Measurements from ENCODE around the gene ZNF678. TPM values are rescaled to one million over a fixed set of nuclear protein-coding genes. Genes with fewer than 3 reads are reported as not detected.

The ZNF678 gene
- total and polyA plus RNA-seq, 2 of the 8 experiments (the other 6 are each of a cell fraction or from before 2014, with no cell fraction given) = 6.9 to 28.3 TPM

DNA sequence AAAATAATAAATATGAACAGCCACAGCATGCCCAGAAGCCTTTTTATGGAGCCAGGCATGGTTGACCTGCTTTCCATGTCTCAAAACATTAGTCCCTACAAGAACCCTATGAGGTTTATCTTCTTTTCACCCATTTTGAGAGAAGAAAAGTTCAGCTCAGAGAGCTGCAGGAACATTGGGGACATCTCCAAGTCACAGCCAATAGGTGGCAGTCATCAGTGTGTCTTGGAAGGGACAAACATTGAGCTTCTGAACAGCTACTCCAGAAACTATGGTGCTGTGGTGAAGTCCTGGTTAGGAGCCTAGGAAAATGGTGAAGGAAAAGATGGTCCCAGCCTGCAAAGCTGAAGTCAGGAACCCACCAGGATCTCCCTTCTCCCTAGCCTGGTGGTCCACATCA is 98.1 kb downstream of the ZNF678 start:
- TF ChIP-seq RXRA (IDR thresholded peaks at IDR 0.05; ENCODE audit: insufficient read depth, low read depth, low read length) (no peak), RBBP5 (IDR thresholded peaks at IDR 0.05; ENCODE audit: borderline replicate concordance, low read depth, low read length) (no peak), ASH2L (IDR thresholded peaks at IDR 0.05; ENCODE audit: low read length) (no peak), SIX5 (IDR thresholded peaks at IDR 0.05; ENCODE audit: low read depth, low read length) (no peak), HDAC6 (IDR thresholded peaks at IDR 0.05; ENCODE audit: low read depth, low read length) (no peak), RAD21 (IDR thresholded peaks at IDR 0.05 in 1 of 2, conservative IDR thresholded peaks at IDR 0.05 in 1 of 2; ENCODE audit: low read depth in 2 of 2, low read length in 2 of 2) (peak in 1 of 2 experiments; percentile 30; a peak in 1 of 4 replicates), SIRT6 (IDR thresholded peaks at IDR 0.05; ENCODE audit: low read length) (no peak), CREB1 (IDR thresholded peaks at IDR 0.05) (no peak), SP2 (IDR thresholded peaks at IDR 0.05; ENCODE audit: low read length) (no peak)
- TF ChIP-seq, protein P1, sequence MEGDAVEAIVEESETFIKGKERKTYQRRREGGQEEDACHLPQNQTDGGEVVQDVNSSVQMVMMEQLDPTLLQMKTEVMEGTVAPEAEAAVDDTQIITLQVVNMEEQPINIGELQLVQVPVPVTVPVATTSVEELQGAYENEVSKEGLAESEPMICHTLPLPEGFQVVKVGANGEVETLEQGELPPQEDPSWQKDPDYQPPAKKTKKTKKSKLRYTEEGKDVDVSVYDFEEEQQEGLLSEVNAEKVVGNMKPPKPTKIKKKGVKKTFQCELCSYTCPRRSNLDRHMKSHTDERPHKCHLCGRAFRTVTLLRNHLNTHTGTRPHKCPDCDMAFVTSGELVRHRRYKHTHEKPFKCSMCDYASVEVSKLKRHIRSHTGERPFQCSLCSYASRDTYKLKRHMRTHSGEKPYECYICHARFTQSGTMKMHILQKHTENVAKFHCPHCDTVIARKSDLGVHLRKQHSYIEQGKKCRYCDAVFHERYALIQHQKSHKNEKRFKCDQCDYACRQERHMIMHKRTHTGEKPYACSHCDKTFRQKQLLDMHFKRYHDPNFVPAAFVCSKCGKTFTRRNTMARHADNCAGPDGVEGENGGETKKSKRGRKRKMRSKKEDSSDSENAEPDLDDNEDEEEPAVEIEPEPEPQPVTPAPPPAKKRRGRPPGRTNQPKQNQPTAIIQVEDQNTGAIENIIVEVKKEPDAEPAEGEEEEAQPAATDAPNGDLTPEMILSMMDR (IDR thresholded peaks at IDR 0.05; ENCODE audit: control extremely low read depth in 1 of 3, insufficient read depth in 1 of 3, low read depth in 1 of 3, low read length in 3 of 3) = peak in 2 of 3 experiments; percentile 13 to 50; a peak in 3 of 4 replicates
- Histone ChIP-seq H3K9ac (replicated peaks in 1 of 4; ENCODE audit: extremely low read depth in 1 of 4, low read depth in 3 of 4, low read length in 3 of 4) (no peak overlapping the region), H4K5ac (ENCODE audit: insufficient read length, low read depth, low read length) (no peak overlapping the region), H3K27me3 (replicated peaks in 1 of 4; ENCODE audit: control insufficient read depth in 3 of 4, extremely low read depth in 1 of 4, insufficient read depth in 3 of 4, low read length in 3 of 4) (no peaks in the 10 kb centered on the region), H3K36me3 (ENCODE audit: control insufficient read depth in 2 of 4, insufficient read depth in 4 of 4, low read length in 3 of 4) (peaks cover 0 to 25% (median 12%) of the 10 kb centered on the region in 4 experiments; a peak in 3 of 8 replicates), H4K20me1 (replicated peaks in 1 of 2; ENCODE audit: control insufficient read depth in 1 of 2, insufficient read depth in 2 of 2, low read length in 2 of 2) (no peaks in the 10 kb centered on the region), H3K4ac (replicated peaks; ENCODE audit: insufficient read length, low read depth, low read length) (no peak overlapping the region), H3K27ac (ENCODE audit: low read depth, low read length) (no peak overlapping the region), H2AK5ac (ENCODE audit: low read depth, low read length) (no peak overlapping the region), H4K91ac (replicated peaks; ENCODE audit: insufficient read length, low read length) (no peak overlapping the region), H3K79me2 (ENCODE audit: control insufficient read depth in 1 of 2, insufficient read depth in 2 of 2, low read length in 2 of 2) (no peaks in the 10 kb centered on the region), H3K4me3 (ENCODE audit: extremely low read depth in 1 of 4, insufficient read depth in 2 of 4, low read depth in 3 of 4, low read length in 4 of 4) (0 out of 8 replicates have a peak overlapping the region, but pooled peaks of 1 of the 4 experiments have one; percentile 2), H3K23ac (ENCODE audit: insufficient read length) (no peak overlapping the region), H3K79me1 (ENCODE audit: low read depth, low read length) (no peaks in the 10 kb centered on the region), H2BK120ac (replicated peaks; ENCODE audit: low read depth, low read length) (no peak overlapping the region), H3K56ac (replicated peaks; ENCODE audit: insufficient read length, low read depth, low read length) (no peak overlapping the region), H3K4me1 (replicated peaks in 1 of 4; ENCODE audit: control insufficient read depth in 3 of 4, insufficient read depth in 4 of 4, low read length in 3 of 4) (no peaks in the 10 kb centered on the region), H3K4me2 (ENCODE audit: insufficient read depth in 1 of 2, low read depth in 2 of 2, low read length in 2 of 2) (no peak overlapping the region), H2BK15ac (ENCODE audit: low read length) (no peak overlapping the region), H2BK5ac (ENCODE audit: low read depth, low read length) (no peak overlapping the region), H3K9me3 (ENCODE audit: insufficient read depth in 2 of 2, low read depth in 1 of 2, low read length in 1 of 2) (peaks cover 75 to 78% of the 10 kb centered on the region in 2 experiments), H3K14ac (ENCODE audit: insufficient read length) (no peak overlapping the region), H2BK20ac (ENCODE audit: low read length) (no peak overlapping the region), H2AFZ (ENCODE audit: low read length) (no peak overlapping the region), H4K8ac (ENCODE audit: extremely low read depth, insufficient read depth, low read length) (no peak overlapping the region), H3K23me2 (ENCODE audit: low read depth, low read length) (no peaks in the 10 kb centered on the region), H3K18ac (ENCODE audit: extremely low read depth, low read length) (no peak overlapping the region), H2BK12ac (ENCODE audit: low read depth, low read length) (no peak overlapping the region)
- DNase-seq (ENCODE audit: low read depth in 1 of 2, low spot score in 2 of 2) (no peak), FAIRE-seq (no peak)
- ChIA-PET CTCF (ENCODE audit: partially characterized antibody) (interaction anchor here (0.5 to 2.6 kb wide), 6 partner anchors 11 to 294 kb away, joined by 3 to 9 read pairs (median 3); no protein-coding TSS in a partner anchor), POLR2A (ENCODE audit: partially characterized antibody) (interaction anchor here (0.8 kb wide), 1 partner anchor 13 kb away, joined by 3 read pairs; no protein-coding TSS in a partner anchor)

Data from H1 (cell line).